NCI-H226 (cell line): ENCODE data around the gene RNF214.
"Not testable (repeated sequence)": the region's sequence is repeated elsewhere in the genome, so short reads cannot be mapped to it uniquely, and the experiment has no call there.

Source experiments
- DNase-seq: peaks from one replicate; pipeline ENCODE4 v3.0.0-alpha.2; 2015

The RNF214 gene

GRCh38 chr11:117318738-117319137 lies 86.3 kb downstream of the RNF214 start:
- DNase-seq = no peak

DNA sequence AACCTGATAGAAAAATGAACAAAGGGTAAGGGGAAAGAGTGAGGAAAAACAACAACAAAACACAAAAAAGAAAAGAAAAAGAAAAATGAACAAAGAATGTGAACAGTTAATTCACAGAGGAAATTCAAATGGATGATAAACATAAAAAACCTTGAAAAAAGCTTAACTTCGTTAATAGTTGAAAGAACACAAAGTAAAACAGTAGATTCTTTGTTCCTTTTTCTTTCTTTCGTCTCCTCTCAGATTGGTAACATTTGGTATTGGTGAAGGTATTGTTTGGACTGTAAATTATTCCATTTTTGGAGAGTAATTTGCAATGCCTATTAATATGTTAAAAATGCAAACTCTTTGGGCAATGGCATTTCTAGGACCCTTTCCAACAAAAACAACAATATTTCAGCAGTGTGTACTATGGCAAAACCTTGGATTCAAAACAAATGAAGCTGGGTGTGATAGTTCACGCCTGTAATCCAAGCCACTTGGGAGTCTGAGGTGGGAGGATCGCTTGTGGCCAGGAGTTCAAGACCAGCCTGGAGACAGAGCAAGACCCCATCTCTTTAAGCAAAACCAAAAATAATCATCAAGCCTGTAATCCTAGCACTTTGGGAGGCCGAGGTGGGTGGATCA lies 86.9 kb downstream of the RNF214 start:
- DNase-seq = peak; percentile 20

DNA sequence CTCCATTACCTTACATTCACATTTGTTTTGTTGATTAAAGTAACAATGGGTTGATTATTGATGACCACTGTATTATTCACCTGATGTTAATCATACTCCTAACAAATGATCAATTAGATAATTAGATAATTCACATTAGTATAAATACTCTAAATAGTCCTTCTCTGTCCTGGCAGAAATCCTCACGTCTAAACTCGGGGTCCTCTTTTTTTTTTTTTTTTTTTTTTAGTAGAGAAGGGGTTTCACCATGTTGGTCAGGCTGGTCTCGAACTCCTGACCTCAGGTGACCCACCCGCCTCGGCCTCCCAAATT lies 94.7 kb downstream of the RNF214 start:
- DNase-seq = not testable (repeated sequence)

GRCh38 chr11:117327567-117328374 lies 95.3 kb downstream of the RNF214 start, which contains the start of gene CEP164:
TSS of gene CEP164 (plus strand) at chr11:117327854. CDS start at chr11:117338587, 10,733 bp downstream.
- DNase-seq = peak; percentile 97

- DNase-seq = no peak
Measured at GRCh38 chr11:117328375-117329010, 96.0 kb downstream of the RNF214 start.

- DNase-seq = no peak
Measured at GRCh38 chr11:117332843-117333242, 100.4 kb downstream of the RNF214 start.

- DNase-seq = no peak
Measured at GRCh38 chr11:117333917-117334316, 101.4 kb downstream of the RNF214 start.

GRCh38 chr11:117334896-117335295 lies 102.4 kb downstream of the RNF214 start:
- DNase-seq = no peak

DNA sequence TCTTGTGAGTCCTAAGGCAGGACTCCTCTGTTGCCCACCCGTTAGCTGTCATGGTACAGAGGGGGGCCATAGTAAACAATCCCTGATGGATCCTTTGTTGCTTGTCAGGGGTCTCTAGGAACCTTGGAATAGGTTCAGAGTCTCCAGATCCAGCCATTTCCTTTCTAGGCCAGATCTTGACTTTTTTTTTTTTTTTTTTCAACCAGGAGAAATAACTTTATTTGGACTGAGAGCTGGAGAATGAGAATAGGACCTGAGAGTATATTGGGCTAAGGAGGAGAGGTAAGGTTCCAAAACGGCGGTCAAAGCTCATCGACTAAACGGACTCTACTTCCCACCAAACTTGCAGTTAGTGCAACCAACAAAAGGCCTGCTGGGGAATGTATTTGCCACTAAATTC lies 102.9 kb downstream of the RNF214 start:
- no peak for DNase-seq
